Activated naive CD4-positive, alpha-beta T cell treated with anti-CD3 and anti-CD28 coated beads, Interleukin-2, amount 50 U/mL, for 24 hours (primary cell): ENCODE data around the gene CACNA1F.
A peak's percentile ranks its signal among the peaks of the same experiment; 100 is the strongest.

Source experiments
- H3K27ac Mint-ChIP-seq: one replicate; pipeline ENCODE4 v1.8.0; 2021; ENCODE audit warnings: mild to moderate bottlenecking, mixed read lengths
- H3K27me3 Mint-ChIP-seq: one replicate; pipeline ENCODE4 v1.8.0; 2021; ENCODE audit warnings: mixed read lengths
- H3K36me3 Mint-ChIP-seq: one replicate; pipeline ENCODE4 v1.8.0; 2021; ENCODE audit warnings: mixed read lengths
- H3K4me1 Mint-ChIP-seq: one replicate; pipeline ENCODE4 v1.8.0; 2021; ENCODE audit warnings: mixed read lengths
- H3K4me3 Mint-ChIP-seq: one replicate; pipeline ENCODE4 v1.8.0; 2021; ENCODE audit warnings: mild to moderate bottlenecking, mixed read lengths
- H3K9me3 Mint-ChIP-seq: one replicate; pipeline ENCODE4 v1.8.0; 2021; ENCODE audit warnings: mixed read lengths

Gene CACNA1F

GRCh38 chrX:49202022-49202421 is 31.1 kb downstream of the CACNA1F start:
- H3K4me3 Mint-ChIP-seq, result peak overlapping the region; percentile 23
- no peak overlapping the region for H3K27ac Mint-ChIP-seq
- no peaks in the 10 kb centered on the region for H3K27me3 Mint-ChIP-seq
- H3K36me3 Mint-ChIP-seq, result no peaks in the 10 kb centered on the region
- no peaks in the 10 kb centered on the region for H3K9me3 Mint-ChIP-seq
- H3K4me1 Mint-ChIP-seq, result peaks cover 18% of the 10 kb centered on the region

GRCh38 chrX:49199906-49200771 is 33.0 kb downstream of the CACNA1F start, which contains the start of gene SYP:
Gene SYP, minus strand, starts transcription at chrX:49200193. Its CDS starts 7 bp downstream, at chrX:49200186.
- no peaks in the 10 kb centered on the region for H3K9me3 Mint-ChIP-seq
- H3K27me3 Mint-ChIP-seq, result no peaks in the 10 kb centered on the region
- H3K4me1 Mint-ChIP-seq, result peaks cover 18% of the 10 kb centered on the region
- peak within 1 kb of the TSS; percentile 78 for H3K4me3 Mint-ChIP-seq
- H3K27ac Mint-ChIP-seq, result peak within 1 kb of the TSS; percentile 94
- no peaks in the 10 kb centered on the region for H3K36me3 Mint-ChIP-seq

GRCh38 chrX:49199315-49199595 is 33.9 kb downstream of the CACNA1F start:
- peaks cover 18% of the 10 kb centered on the region for H3K4me1 Mint-ChIP-seq
- no peaks in the 10 kb centered on the region for H3K36me3 Mint-ChIP-seq
- H3K9me3 Mint-ChIP-seq, result no peaks in the 10 kb centered on the region
- no peaks in the 10 kb centered on the region for H3K27me3 Mint-ChIP-seq
- no peak overlapping the region for H3K27ac Mint-ChIP-seq
- no peak overlapping the region for H3K4me3 Mint-ChIP-seq

- Mint-ChIP-seq H3K27ac (no peak overlapping the region), H3K36me3 (no peaks in the 10 kb centered on the region), H3K4me3 (peak overlapping the region; percentile 52), H3K9me3 (no peaks in the 10 kb centered on the region), H3K4me1 (peaks cover 22% of the 10 kb centered on the region), H3K27me3 (no peaks in the 10 kb centered on the region)
Observed at GRCh38 chrX:49198540-49199314, 34.4 kb downstream of the CACNA1F start.

GRCh38 chrX:49197543-49198087 is 35.5 kb downstream of the CACNA1F start:
- Mint-ChIP-seq H3K27ac (no peak overlapping the region), H3K4me3 (no peak overlapping the region), H3K27me3 (no peaks in the 10 kb centered on the region), H3K4me1 (peaks cover 32% of the 10 kb centered on the region), H3K9me3 (no peaks in the 10 kb centered on the region), H3K36me3 (no peaks in the 10 kb centered on the region)

- no peaks in the 10 kb centered on the region for H3K9me3 Mint-ChIP-seq
- peaks cover 31% of the 10 kb centered on the region for H3K4me1 Mint-ChIP-seq
- H3K27me3 Mint-ChIP-seq, result no peaks in the 10 kb centered on the region
- peak overlapping the region; percentile 84 for H3K27ac Mint-ChIP-seq
- H3K36me3 Mint-ChIP-seq, result no peaks in the 10 kb centered on the region
- peak overlapping the region; percentile 31 for H3K4me3 Mint-ChIP-seq
Observed at GRCh38 chrX:49193542-49193964, 39.6 kb downstream of the CACNA1F start.

GRCh38 chrX:49192722-49193328 is 40.3 kb downstream of the CACNA1F start:
- H3K27ac Mint-ChIP-seq, result peak overlapping the region; percentile 43
- no peaks in the 10 kb centered on the region for H3K27me3 Mint-ChIP-seq
- H3K36me3 Mint-ChIP-seq, result no peaks in the 10 kb centered on the region
- no peaks in the 10 kb centered on the region for H3K9me3 Mint-ChIP-seq
- peak overlapping the region; percentile 68 for H3K4me3 Mint-ChIP-seq
- peaks cover 24% of the 10 kb centered on the region for H3K4me1 Mint-ChIP-seq

- H3K27me3 Mint-ChIP-seq, result no peaks in the 10 kb centered on the region
- no peaks in the 10 kb centered on the region for H3K9me3 Mint-ChIP-seq
- H3K4me1 Mint-ChIP-seq, result peaks cover 24% of the 10 kb centered on the region
- peak overlapping the region; percentile 96 for H3K4me3 Mint-ChIP-seq
- H3K27ac Mint-ChIP-seq, result no peak overlapping the region
- H3K36me3 Mint-ChIP-seq, result no peaks in the 10 kb centered on the region
Observed at GRCh38 chrX:49191574-49192011, 41.5 kb downstream of the CACNA1F start.

GRCh38 chrX:49190821-49191573 is 42.1 kb downstream of the CACNA1F start:
- Mint-ChIP-seq H3K27me3 (no peaks in the 10 kb centered on the region), H3K9me3 (no peaks in the 10 kb centered on the region), H3K4me1 (peaks cover 24% of the 10 kb centered on the region)

GRCh38 chrX:49189606-49190005 is 43.5 kb downstream of the CACNA1F start:
- Mint-ChIP-seq H3K36me3 (no peaks in the 10 kb centered on the region), H3K4me3 (peak overlapping the region; percentile 76)

More at GRCh38 chrX:49190821-49191573, 42.1 kb downstream of the CACNA1F start:
- Mint-ChIP-seq H3K27ac (peak overlapping the region; percentile 94), H3K36me3 (no peaks in the 10 kb centered on the region), H3K4me3 (peak overlapping the region; percentile 96)

GRCh38 chrX:49188468-49189076 is 44.6 kb downstream of the CACNA1F start:
- Mint-ChIP-seq H3K27me3 (no peaks in the 10 kb centered on the region), H3K36me3 (no peaks in the 10 kb centered on the region), H3K9me3 (no peaks in the 10 kb centered on the region), H3K4me1 (peaks cover 18% of the 10 kb centered on the region), H3K4me3 (no peak overlapping the region), H3K27ac (no peak overlapping the region)

More at GRCh38 chrX:49189606-49190005, 43.5 kb downstream of the CACNA1F start:
- no peaks in the 10 kb centered on the region for H3K27me3 Mint-ChIP-seq
- peaks cover 24% of the 10 kb centered on the region for H3K4me1 Mint-ChIP-seq
- H3K27ac Mint-ChIP-seq, result peak overlapping the region; percentile 23
- H3K9me3 Mint-ChIP-seq, result no peaks in the 10 kb centered on the region

- Mint-ChIP-seq H3K4me3 (no peak overlapping the region), H3K9me3 (no peaks in the 10 kb centered on the region), H3K4me1 (peaks cover 9% of the 10 kb centered on the region)
Observed at GRCh38 chrX:49187526-49187925, 45.6 kb downstream of the CACNA1F start.

GRCh38 chrX:49187028-49187394 is 46.1 kb downstream of the CACNA1F start:
- Mint-ChIP-seq H3K4me1 (peaks cover 6% of the 10 kb centered on the region), H3K4me3 (no peak overlapping the region), H3K27ac (no peak overlapping the region), H3K27me3 (no peaks in the 10 kb centered on the region), H3K9me3 (no peaks in the 10 kb centered on the region), H3K36me3 (no peaks in the 10 kb centered on the region)

More at GRCh38 chrX:49187526-49187925, 45.6 kb downstream of the CACNA1F start:
- Mint-ChIP-seq H3K27ac (no peak overlapping the region), H3K27me3 (no peaks in the 10 kb centered on the region), H3K36me3 (no peaks in the 10 kb centered on the region)

- Mint-ChIP-seq H3K4me1 (peaks cover 6% of the 10 kb centered on the region), H3K9me3 (no peaks in the 10 kb centered on the region), H3K27ac (peak within 1 kb of the TSS; percentile 46), H3K36me3 (no peaks in the 10 kb centered on the region), H3K4me3 (peak within 1 kb of the TSS; percentile 81), H3K27me3 (no peaks in the 10 kb centered on the region)
Observed at GRCh38 chrX:49186125-49187027, 46.8 kb downstream of the CACNA1F start, which contains the start of gene PRICKLE3. Gene PRICKLE3, minus strand, starts transcription at chrX:49186373. Its CDS starts 76 bp downstream, at chrX:49186297.
